GM19455 (cell line): ENCODE measurements around the gene SIAE.

Experiments used
- ATAC-seq: cut with Tn5 transposase; IDR thresholded peaks from one replicate; pipeline ENCODE4 v1.9.1; 2021; ENCODE audit not compliant: unreplicated experiment

The SIAE gene

GRCh38 chr11:124667601-124668000 lies 5.9 kb downstream of the SIAE start:
- ATAC-seq = no peak

GRCh38 chr11:124663861-124664260 lies 9.7 kb downstream of the SIAE start:
- ATAC-seq = no peak

GRCh38 chr11:124662106-124662505 lies 11.4 kb downstream of the SIAE start:
- no peak for ATAC-seq

GRCh38 chr11:124661553-124661952 lies 12.0 kb downstream of the SIAE start:
- no peak for ATAC-seq

- ATAC-seq = no peak
Measured at GRCh38 chr11:124658986-124659385, 14.6 kb downstream of the SIAE start.

- no peak for ATAC-seq
Measured at GRCh38 chr11:124658501-124658900, 15.0 kb downstream of the SIAE start.

- ATAC-seq = no peak
Measured at GRCh38 chr11:124657904-124658303, 15.6 kb downstream of the SIAE start.

GRCh38 chr11:124656774-124657630 lies 16.5 kb downstream of the SIAE start:
- ATAC-seq = no peak

GRCh38 chr11:124648610-124649009 lies 24.9 kb downstream of the SIAE start:
- ATAC-seq = no peak

GRCh38 chr11:124646148-124646547 lies 27.4 kb downstream of the SIAE start:
- no peak for ATAC-seq

GRCh38 chr11:124644426-124645280 lies 28.9 kb downstream of the SIAE start:
- peak; percentile 69 for ATAC-seq

- ATAC-seq = no peak
Measured at GRCh38 chr11:124643605-124644425, 29.7 kb downstream of the SIAE start.

GRCh38 chr11:124643042-124643604 lies 30.4 kb downstream of the SIAE start:
- no peak for ATAC-seq

- no peak for ATAC-seq
Measured at GRCh38 chr11:124642628-124643027, 30.9 kb downstream of the SIAE start.

GRCh38 chr11:124640666-124641065 lies 32.9 kb downstream of the SIAE start:
- no peak for ATAC-seq

- ATAC-seq = no peak
Measured at GRCh38 chr11:124639186-124639585, 34.4 kb downstream of the SIAE start.

- no peak for ATAC-seq
Measured at GRCh38 chr11:124638500-124638899, 35.0 kb downstream of the SIAE start.

GRCh38 chr11:124635932-124636331 lies 37.6 kb downstream of the SIAE start:
- no peak for ATAC-seq

GRCh38 chr11:124633355-124633754 lies 40.2 kb downstream of the SIAE start:
- ATAC-seq = no peak

- ATAC-seq = no peak
Measured at GRCh38 chr11:124629961-124630360, 43.6 kb downstream of the SIAE start.

- no peak for ATAC-seq
Measured at GRCh38 chr11:124627546-124627945, 46.0 kb downstream of the SIAE start.
